ENCODE measurements around the gene TMEM178B. TPM values are rescaled to one million over a fixed set of nuclear protein-coding genes. Genes with fewer than 3 reads are reported as not detected.

Gene TMEM178B
- total RNA-seq, 6 experiments from 2014 or later: under 0.01 to 0.53 (median 0.13) TPM; not detected in 2

GRCh38 chr7:141119187-141119586, 45.3 kb downstream of the TMEM178B start:
- H3K27ac ChIP-seq: no peak overlapping the region
- H3K27me3 ChIP-seq: no peaks in the 10 kb centered on the region
- DNase-seq (no peak), ATAC-seq (no peak)
- no peaks in the 10 kb centered on the region for H3K4me1 ChIP-seq
- WGBS (ENCODE audit: insufficient coverage, low coverage, low lambda C conversion rate, missing lambda C conversion rate): 67% methylated on average over 3 of the region's 4 CpGs
- no peaks in the 10 kb centered on the region for H3K9me3 ChIP-seq
- intact Hi-C loops (cut with DNase I): no loop called here
- TF ChIP-seq POLR2A (IDR thresholded peaks at IDR 0.05): no peak
- TF ChIP-seq, protein P1, sequence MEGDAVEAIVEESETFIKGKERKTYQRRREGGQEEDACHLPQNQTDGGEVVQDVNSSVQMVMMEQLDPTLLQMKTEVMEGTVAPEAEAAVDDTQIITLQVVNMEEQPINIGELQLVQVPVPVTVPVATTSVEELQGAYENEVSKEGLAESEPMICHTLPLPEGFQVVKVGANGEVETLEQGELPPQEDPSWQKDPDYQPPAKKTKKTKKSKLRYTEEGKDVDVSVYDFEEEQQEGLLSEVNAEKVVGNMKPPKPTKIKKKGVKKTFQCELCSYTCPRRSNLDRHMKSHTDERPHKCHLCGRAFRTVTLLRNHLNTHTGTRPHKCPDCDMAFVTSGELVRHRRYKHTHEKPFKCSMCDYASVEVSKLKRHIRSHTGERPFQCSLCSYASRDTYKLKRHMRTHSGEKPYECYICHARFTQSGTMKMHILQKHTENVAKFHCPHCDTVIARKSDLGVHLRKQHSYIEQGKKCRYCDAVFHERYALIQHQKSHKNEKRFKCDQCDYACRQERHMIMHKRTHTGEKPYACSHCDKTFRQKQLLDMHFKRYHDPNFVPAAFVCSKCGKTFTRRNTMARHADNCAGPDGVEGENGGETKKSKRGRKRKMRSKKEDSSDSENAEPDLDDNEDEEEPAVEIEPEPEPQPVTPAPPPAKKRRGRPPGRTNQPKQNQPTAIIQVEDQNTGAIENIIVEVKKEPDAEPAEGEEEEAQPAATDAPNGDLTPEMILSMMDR (IDR thresholded peaks at IDR 0.05): no peak
- H3K4me3 ChIP-seq: no peak overlapping the region
- H3K36me3 ChIP-seq: no peaks in the 10 kb centered on the region

GRCh38 chr7:141122736-141123135, 48.9 kb downstream of the TMEM178B start:
- H3K27me3 ChIP-seq: no peaks in the 10 kb centered on the region
- no peaks in the 10 kb centered on the region for H3K36me3 ChIP-seq
- TF ChIP-seq, protein P1 (IDR thresholded peaks at IDR 0.05): no peak
- no peak for TF ChIP-seq POLR2A (IDR thresholded peaks at IDR 0.05)
- H3K9me3 ChIP-seq: no peaks in the 10 kb centered on the region
- ATAC-seq (no peak), DNase-seq (no peak)
- no peaks in the 10 kb centered on the region for H3K4me1 ChIP-seq
- WGBS (ENCODE audit: insufficient coverage, low coverage, low lambda C conversion rate, missing lambda C conversion rate): 83% methylated on average over 2 of the region's 2 CpGs
- no peak overlapping the region for H3K4me3 ChIP-seq
- intact Hi-C loops (cut with DNase I): no loop called here
- H3K27ac ChIP-seq: no peak overlapping the region

- no peaks in the 10 kb centered on the region for H3K9me3 ChIP-seq
- no peaks in the 10 kb centered on the region for H3K27me3 ChIP-seq
- H3K36me3 ChIP-seq: no peaks in the 10 kb centered on the region
- no peak overlapping the region for H3K4me3 ChIP-seq
- no peak overlapping the region for H3K27ac ChIP-seq
- DNase-seq (no peak), ATAC-seq (no peak)
- 56% methylated on average over 1 of the region's 1 CpG for WGBS (ENCODE audit: insufficient coverage, low coverage, low lambda C conversion rate, missing lambda C conversion rate)
- intact Hi-C loops (cut with DNase I): no loop called here
- TF ChIP-seq POLR2A (IDR thresholded peaks at IDR 0.05): no peak
- TF ChIP-seq, protein P1 (IDR thresholded peaks at IDR 0.05): no peak
- no peaks in the 10 kb centered on the region for H3K4me1 ChIP-seq
These were observed 49.7 kb downstream of the TMEM178B start for GRCh38 chr7:141123522-141123921.

DNA sequence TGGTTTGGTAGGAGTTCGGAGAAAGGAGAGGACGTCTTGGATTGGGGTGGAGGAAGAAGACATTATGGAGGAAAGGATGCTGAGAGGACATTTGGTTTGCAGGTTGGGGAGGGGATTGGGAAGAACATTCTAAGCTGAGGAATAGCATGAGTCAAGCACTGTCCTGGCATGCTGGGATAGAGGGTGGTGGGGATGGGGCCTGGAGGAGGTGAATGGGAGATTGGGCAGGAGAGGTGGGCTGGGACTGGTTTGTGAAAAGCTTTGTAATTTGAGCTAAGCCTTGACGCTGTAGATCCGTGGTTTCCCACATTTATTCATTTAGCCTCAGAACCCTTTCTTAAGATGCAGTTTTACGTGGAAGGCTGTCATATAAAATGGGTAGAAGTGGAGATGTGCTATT, 52.2 kb downstream of the TMEM178B start:
- Histone ChIP-seq H3K27ac (no peak overlapping the region), H3K36me3 (no peaks in the 10 kb centered on the region), H3K4me1 (no peaks in the 10 kb centered on the region), H3K27me3 (no peaks in the 10 kb centered on the region), H3K9me3 (no peaks in the 10 kb centered on the region), H3K4me3 (no peak overlapping the region)
- DNase-seq (no peak), ATAC-seq (no peak)
- intact Hi-C loops (cut with DNase I): no loop called here
- TF ChIP-seq POLR2A (IDR thresholded peaks at IDR 0.05): no peak
- TF ChIP-seq, protein P1 (IDR thresholded peaks at IDR 0.05): no peak
- WGBS (ENCODE audit: insufficient coverage, low coverage, low lambda C conversion rate, missing lambda C conversion rate): 52% methylated on average over 5 of the region's 5 CpGs

DNA sequence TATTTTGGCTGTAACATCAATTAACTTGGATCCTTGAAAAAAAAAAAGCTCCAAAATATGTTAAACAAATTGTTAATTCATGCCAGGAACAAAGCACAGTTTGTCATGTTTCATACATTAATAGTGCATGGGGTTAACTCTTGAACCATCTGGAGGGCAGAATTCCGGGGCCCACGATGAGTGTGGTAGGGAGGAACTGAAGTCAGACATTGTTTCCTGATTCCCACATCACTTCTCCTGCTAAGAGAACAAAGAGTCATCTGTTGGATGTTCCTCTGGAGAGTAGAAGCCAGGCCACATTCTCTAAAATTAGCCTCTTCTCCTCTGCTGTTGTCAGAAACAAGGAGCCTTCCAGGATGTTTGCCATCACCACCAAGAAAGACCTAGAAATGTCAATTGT, 54.6 kb downstream of the TMEM178B start:
- no peaks in the 10 kb centered on the region for H3K36me3 ChIP-seq

More for the DNA sequence above, 54.6 kb downstream of the TMEM178B start:
- TF ChIP-seq, protein P1 (IDR thresholded peaks at IDR 0.05): no peak
- TF ChIP-seq POLR2A (IDR thresholded peaks at IDR 0.05): no peak
- no peaks in the 10 kb centered on the region for H3K4me1 ChIP-seq
- ATAC-seq (no peak), DNase-seq (no peak)
- H3K27me3 ChIP-seq: no peaks in the 10 kb centered on the region
- WGBS (ENCODE audit: insufficient coverage, low coverage, low lambda C conversion rate, missing lambda C conversion rate): 30% methylated on average over 2 of the region's 2 CpGs
- intact Hi-C loops (cut with DNase I): no loop called here
- no peaks in the 10 kb centered on the region for H3K9me3 ChIP-seq
- H3K27ac ChIP-seq: no peak overlapping the region
- H3K4me3 ChIP-seq: no peak overlapping the region

Data from right lobe of liver (tissue), 6 donors.